ENCODE results near the gene C4BPB. TPM values are rescaled to one million over a fixed set of nuclear protein-coding genes. Genes with fewer than 3 reads are reported as not detected.
A peak's percentile ranks its signal among the peaks of the same experiment; 100 is the strongest.

The C4BPB gene
- total RNA-seq, 1 donor from 2014 or later = not detected

GRCh38 chr1:207049974-207050391, 38.7 kb upstream of the C4BPB start:
- peak overlapping the region; percentile 76 to 97 (median 91) for H3K4me3 ChIP-seq (ENCODE audit: low read length in 3 of 3)
- peak overlapping the region; percentile 94 for H3K27ac ChIP-seq (ENCODE audit: low read depth, low read length)
- peaks cover 17 to 32% (median 22%) of the 10 kb centered on the region in 3 donors for H3K4me1 ChIP-seq (ENCODE audit: control insufficient read depth in 3 of 3, insufficient read depth in 3 of 3, low read length in 3 of 3)

GRCh38 chr1:207050480-207051190, 38.0 kb upstream of the C4BPB start:
- H3K4me1 ChIP-seq (ENCODE audit: control insufficient read depth in 3 of 3, insufficient read depth in 3 of 3, low read length in 3 of 3) = peaks cover 17 to 32% (median 20%) of the 10 kb centered on the region in 3 donors
- H3K27ac ChIP-seq (ENCODE audit: low read depth, low read length) = peak overlapping the region; percentile 94
- peak overlapping the region; percentile 76 to 97 (median 91) for H3K4me3 ChIP-seq (ENCODE audit: low read length in 3 of 3)
- peaks cover 8 to 10% (median 10%) of the 10 kb centered on the region in 3 donors for H3K36me3 ChIP-seq (ENCODE audit: control insufficient read depth in 3 of 3, insufficient read depth in 3 of 3, low read length in 3 of 3)
- H3K9ac ChIP-seq (ENCODE audit: low read depth in 1 of 3, low read length in 3 of 3) = peak overlapping the region; percentile 76 to 91 (median 90)
- no peaks in the 10 kb centered on the region for H3K9me3 ChIP-seq (ENCODE audit: control insufficient read depth in 3 of 3, low read length in 3 of 3)
- H3K27me3 ChIP-seq (ENCODE audit: control insufficient read depth in 3 of 3, insufficient read depth in 3 of 3, low read length in 3 of 3) = no peaks in the 10 kb centered on the region

More at GRCh38 chr1:207049974-207050391, 38.7 kb upstream of the C4BPB start:
- peaks cover 8 to 10% (median 10%) of the 10 kb centered on the region in 3 donors for H3K36me3 ChIP-seq (ENCODE audit: control insufficient read depth in 3 of 3, insufficient read depth in 3 of 3, low read length in 3 of 3)
- H3K27me3 ChIP-seq (ENCODE audit: control insufficient read depth in 3 of 3, insufficient read depth in 3 of 3, low read length in 3 of 3) = no peaks in the 10 kb centered on the region
- H3K9ac ChIP-seq (ENCODE audit: low read depth in 1 of 3, low read length in 3 of 3) = peak overlapping the region; percentile 76 to 91 (median 90)
- no peaks in the 10 kb centered on the region for H3K9me3 ChIP-seq (ENCODE audit: control insufficient read depth in 3 of 3, low read length in 3 of 3)

- no peaks in the 10 kb centered on the region for H3K9me3 ChIP-seq (ENCODE audit: control insufficient read depth in 3 of 3, low read length in 3 of 3)
- H3K9ac ChIP-seq (ENCODE audit: low read depth in 1 of 3, low read length in 3 of 3) = peak within 1 kb of the TSS; percentile 76 to 96 (median 90)
- peak within 1 kb of the TSS; percentile 94 for H3K27ac ChIP-seq (ENCODE audit: low read depth, low read length)
- peaks cover 8 to 10% (median 10%) of the 10 kb centered on the region in 3 donors for H3K36me3 ChIP-seq (ENCODE audit: control insufficient read depth in 3 of 3, insufficient read depth in 3 of 3, low read length in 3 of 3)
- H3K27me3 ChIP-seq (ENCODE audit: control insufficient read depth in 3 of 3, insufficient read depth in 3 of 3, low read length in 3 of 3) = no peaks in the 10 kb centered on the region
- H3K4me3 ChIP-seq (ENCODE audit: low read length in 3 of 3) = peak within 1 kb of the TSS; percentile 91 to 97 (median 91)
- peaks cover 17 to 32% (median 19%) of the 10 kb centered on the region in 3 donors for H3K4me1 ChIP-seq (ENCODE audit: control insufficient read depth in 3 of 3, insufficient read depth in 3 of 3, low read length in 3 of 3)
These were observed 37.3 kb upstream of the C4BPB start, which contains the start of gene YOD1 for GRCh38 chr1:207051191-207051943. YOD1 (minus strand) TSS chr1:207051208; CDS start chr1:207051030, 178 bp downstream.

- H3K4me1 ChIP-seq (ENCODE audit: control insufficient read depth in 3 of 3, insufficient read depth in 3 of 3, low read length in 3 of 3) = peaks cover 17 to 32% (median 19%) of the 10 kb centered on the region in 3 donors
- H3K27ac ChIP-seq (ENCODE audit: low read depth, low read length) = peak within 1 kb of the TSS; percentile 94
- H3K4me3 ChIP-seq (ENCODE audit: low read length in 3 of 3) = peak within 1 kb of the TSS; percentile 89 to 91 (median 89)
- H3K27me3 ChIP-seq (ENCODE audit: control insufficient read depth in 3 of 3, insufficient read depth in 3 of 3, low read length in 3 of 3) = no peaks in the 10 kb centered on the region
- H3K9ac ChIP-seq (ENCODE audit: low read depth in 1 of 3, low read length in 3 of 3) = peak within 1 kb of the TSS; percentile 90 to 96 (median 91)
- H3K36me3 ChIP-seq (ENCODE audit: control insufficient read depth in 3 of 3, insufficient read depth in 3 of 3, low read length in 3 of 3) = peaks cover 6 to 10% (median 10%) of the 10 kb centered on the region in 3 donors
- H3K9me3 ChIP-seq (ENCODE audit: control insufficient read depth in 3 of 3, low read length in 3 of 3) = no peaks in the 10 kb centered on the region
These were observed 35.5 kb upstream of the C4BPB start, which contains the start of gene PFKFB2 for GRCh38 chr1:207052911-207053769. PFKFB2 (plus strand) TSS chr1:207053275; CDS start chr1:207054718, 1,443 bp downstream.

GRCh38 chr1:207054491-207054890, 34.2 kb upstream of the C4BPB start:
- Histone ChIP-seq H3K36me3 (ENCODE audit: control insufficient read depth in 3 of 3, insufficient read depth in 3 of 3, low read length in 3 of 3) (peaks cover 0 to under 1% (median 0%) of the 10 kb centered on the region in 3 donors), H3K4me3 (ENCODE audit: low read length in 3 of 3) (peak overlapping the region in 1 of 3 donors; percentile 4), H3K9ac (ENCODE audit: low read depth in 1 of 3, low read length in 3 of 3) (peak overlapping the region in 2 of 3 donors; percentile 51 to 63), H3K4me1 (ENCODE audit: control insufficient read depth in 3 of 3, insufficient read depth in 3 of 3, low read length in 3 of 3) (peaks cover 20 to 34% (median 28%) of the 10 kb centered on the region in 3 donors), H3K27ac (ENCODE audit: low read depth, low read length) (peak overlapping the region; percentile 94), H3K27me3 (ENCODE audit: control insufficient read depth in 3 of 3, insufficient read depth in 3 of 3, low read length in 3 of 3) (no peaks in the 10 kb centered on the region), H3K9me3 (ENCODE audit: control insufficient read depth in 3 of 3, low read length in 3 of 3) (no peaks in the 10 kb centered on the region)

GRCh38 chr1:207055386-207056001, 33.2 kb upstream of the C4BPB start:
- Histone ChIP-seq H3K27me3 (ENCODE audit: control insufficient read depth in 3 of 3, insufficient read depth in 3 of 3, low read length in 3 of 3) (no peaks in the 10 kb centered on the region), H3K9ac (ENCODE audit: low read depth in 1 of 3, low read length in 3 of 3) (peak overlapping the region in 2 of 3 donors; percentile 54 to 70), H3K27ac (ENCODE audit: low read depth, low read length) (peak overlapping the region; percentile 94), H3K36me3 (ENCODE audit: control insufficient read depth in 3 of 3, insufficient read depth in 3 of 3, low read length in 3 of 3) (peaks cover 0 to 5% (median 0%) of the 10 kb centered on the region in 3 donors), H3K9me3 (ENCODE audit: control insufficient read depth in 3 of 3, low read length in 3 of 3) (no peaks in the 10 kb centered on the region), H3K4me1 (ENCODE audit: control insufficient read depth in 3 of 3, insufficient read depth in 3 of 3, low read length in 3 of 3) (peaks cover 20 to 39% (median 38%) of the 10 kb centered on the region in 3 donors), H3K4me3 (ENCODE audit: low read length in 3 of 3) (no peak overlapping the region)

- H3K4me1 ChIP-seq (ENCODE audit: control insufficient read depth in 3 of 3, insufficient read depth in 3 of 3, low read length in 3 of 3) = peaks cover 20 to 31% (median 30%) of the 10 kb centered on the region in 3 donors
- peak overlapping the region in 2 of 3 donors; percentile 54 to 70 for H3K9ac ChIP-seq (ENCODE audit: low read depth in 1 of 3, low read length in 3 of 3)
- H3K9me3 ChIP-seq (ENCODE audit: control insufficient read depth in 3 of 3, low read length in 3 of 3) = no peaks in the 10 kb centered on the region
- H3K36me3 ChIP-seq (ENCODE audit: control insufficient read depth in 3 of 3, insufficient read depth in 3 of 3, low read length in 3 of 3) = peaks cover 0 to 5% (median 4%) of the 10 kb centered on the region in 3 donors
- peak overlapping the region in 1 of 3 donors; percentile 32 for H3K4me3 ChIP-seq (ENCODE audit: low read length in 3 of 3)
- H3K27ac ChIP-seq (ENCODE audit: low read depth, low read length) = peak overlapping the region; percentile 94
- no peaks in the 10 kb centered on the region for H3K27me3 ChIP-seq (ENCODE audit: control insufficient read depth in 3 of 3, insufficient read depth in 3 of 3, low read length in 3 of 3)
These were observed 32.0 kb upstream of the C4BPB start for GRCh38 chr1:207056673-207057072.

- peaks cover 14 to 20% (median 19%) of the 10 kb centered on the region in 3 donors for H3K36me3 ChIP-seq (ENCODE audit: control insufficient read depth in 3 of 3, insufficient read depth in 3 of 3, low read length in 3 of 3)
- peak overlapping the region; percentile 89 for H3K27ac ChIP-seq (ENCODE audit: low read depth, low read length)
- no peak overlapping the region for H3K4me3 ChIP-seq (ENCODE audit: low read length in 3 of 3)
- no peaks in the 10 kb centered on the region for H3K27me3 ChIP-seq (ENCODE audit: control insufficient read depth in 3 of 3, insufficient read depth in 3 of 3, low read length in 3 of 3)
- H3K9ac ChIP-seq (ENCODE audit: low read depth in 1 of 3, low read length in 3 of 3) = no peak overlapping the region
- H3K9me3 ChIP-seq (ENCODE audit: control insufficient read depth in 3 of 3, low read length in 3 of 3) = no peaks in the 10 kb centered on the region
- peaks cover 9 to 29% (median 26%) of the 10 kb centered on the region in 3 donors for H3K4me1 ChIP-seq (ENCODE audit: control insufficient read depth in 3 of 3, insufficient read depth in 3 of 3, low read length in 3 of 3)
These were observed 30.4 kb upstream of the C4BPB start for GRCh38 chr1:207058252-207058651.

Data from skeletal muscle tissue (tissue), 4 donors.